ENCODE data around the gene HDAC9.

HDAC9 gene

DNA sequence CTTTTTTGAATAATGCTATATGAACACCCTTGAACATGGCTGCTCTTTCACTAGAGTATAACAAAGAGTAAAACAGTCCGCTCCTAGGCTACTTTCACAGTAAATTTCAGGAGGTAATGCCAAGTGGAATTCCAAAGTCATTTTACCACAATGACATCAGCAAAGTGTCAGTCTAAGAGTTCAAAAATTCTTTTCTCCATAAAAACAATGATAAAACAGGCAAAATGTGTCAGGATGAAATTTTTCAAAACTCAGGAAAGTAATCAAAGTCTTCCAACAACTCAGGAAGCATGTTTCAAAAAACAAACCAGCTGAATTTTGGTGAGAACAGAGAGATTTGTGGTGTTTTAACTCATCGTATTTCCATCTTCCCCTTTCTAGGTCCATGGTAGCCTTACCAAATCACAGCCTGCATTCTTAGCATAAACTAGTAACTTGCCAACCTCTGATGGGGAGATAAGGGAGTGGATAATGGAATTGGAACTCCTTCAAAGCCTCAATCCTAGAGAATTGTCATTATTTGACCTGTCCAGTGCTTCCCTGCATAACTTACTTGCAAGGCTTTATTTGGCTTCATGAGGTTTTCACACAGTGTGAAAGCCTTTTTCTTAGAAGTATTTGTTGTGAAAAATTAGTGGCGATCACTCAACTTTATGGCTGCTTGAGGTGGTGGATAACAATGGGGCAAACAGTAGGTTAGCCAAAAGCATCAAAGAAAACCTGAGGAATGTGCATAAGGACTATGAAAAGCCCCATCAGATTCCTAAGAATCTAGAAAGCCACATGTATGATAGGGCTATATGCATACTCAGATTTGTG lies 302.7 kb downstream of the HDAC9 start:
- no peak for DNase-seq

DNA sequence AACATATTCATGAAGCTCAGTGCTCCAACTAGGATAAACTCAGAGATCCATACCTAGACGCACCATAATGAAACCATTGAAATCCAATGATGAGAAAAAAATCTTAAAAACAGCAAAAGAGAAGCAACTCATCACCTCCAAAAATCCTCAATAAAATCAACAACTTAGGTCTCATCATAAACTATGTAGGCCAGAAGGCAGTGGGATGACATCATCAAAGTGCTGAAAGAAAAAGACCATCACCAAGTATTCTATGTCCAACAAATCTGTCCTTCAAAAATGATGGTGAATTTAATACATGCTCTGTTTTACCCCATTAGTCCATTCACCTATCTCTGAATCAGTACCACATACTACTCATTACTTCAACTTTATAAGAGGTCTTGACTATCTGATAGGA lies 304.4 kb downstream of the HDAC9 start:
- DNase-seq = no peak

DNA sequence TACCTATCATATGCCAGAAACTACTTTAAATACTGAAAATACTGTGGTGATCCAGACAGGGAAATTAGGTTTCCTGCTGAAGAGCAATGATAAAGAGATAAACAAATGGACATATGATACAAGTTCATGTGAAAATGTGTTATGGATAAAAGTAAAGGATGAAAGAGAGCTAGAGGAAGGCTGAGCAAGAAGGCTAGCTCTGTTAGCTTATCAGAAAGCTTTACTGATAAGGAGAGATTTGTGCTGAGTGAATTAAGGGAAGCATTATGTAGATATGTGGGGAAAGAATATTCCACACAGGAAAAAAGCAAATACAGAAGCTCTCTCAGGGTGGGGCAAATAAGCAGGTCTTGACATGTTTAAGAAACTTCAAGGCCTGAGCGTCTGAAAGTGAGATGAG lies 308.4 kb downstream of the HDAC9 start:
- DNase-seq = no peak

DNA sequence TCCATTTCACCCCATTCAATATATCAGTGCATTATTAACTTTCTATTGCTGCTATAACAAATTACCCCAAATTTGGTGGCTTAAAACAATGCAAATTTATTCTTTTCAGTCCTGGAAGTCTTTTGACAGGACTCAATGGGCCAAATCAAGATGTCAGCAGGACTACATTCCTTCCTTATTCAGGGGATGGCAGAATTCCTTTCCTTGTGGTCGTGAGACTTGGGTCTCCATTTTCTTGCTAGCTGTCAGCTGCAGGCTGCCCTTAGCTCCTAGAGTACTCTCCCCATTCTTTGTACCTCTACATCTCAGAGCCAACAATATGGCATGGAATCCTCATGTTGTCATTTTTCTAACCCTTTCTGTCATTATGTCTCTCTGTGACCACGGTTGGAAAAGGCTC lies 310.6 kb downstream of the HDAC9 start:
- DNase-seq = no peak

- no peak for DNase-seq
Observed at GRCh38 chr7:18808026-18808425, 312.5 kb downstream of the HDAC9 start.

GRCh38 chr7:18815261-18815960 lies 319.9 kb downstream of the HDAC9 start:
- no peak for DNase-seq

DNA sequence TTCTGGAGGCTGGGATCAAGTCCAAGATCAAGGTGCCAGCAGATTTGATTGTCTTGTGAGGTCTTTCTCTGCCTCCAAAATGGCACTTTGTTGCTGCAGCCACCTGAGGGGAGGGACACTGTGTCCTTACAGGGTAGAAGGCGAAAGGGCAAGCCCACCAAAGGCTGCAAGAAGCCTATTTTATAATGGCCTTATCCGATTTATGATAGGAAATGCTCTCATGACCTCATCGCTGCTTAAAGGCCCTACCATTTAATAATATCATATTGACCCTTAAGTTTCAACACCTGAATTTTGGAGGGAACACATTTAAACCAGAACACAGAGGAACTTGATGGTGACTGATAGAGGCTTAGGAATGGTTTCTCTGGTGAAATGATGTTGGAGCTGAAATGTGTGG lies 325.4 kb downstream of the HDAC9 start:
- no peak for DNase-seq

- DNase-seq = no peak
Observed at GRCh38 chr7:18821554-18821953, 326.0 kb downstream of the HDAC9 start.

DNA sequence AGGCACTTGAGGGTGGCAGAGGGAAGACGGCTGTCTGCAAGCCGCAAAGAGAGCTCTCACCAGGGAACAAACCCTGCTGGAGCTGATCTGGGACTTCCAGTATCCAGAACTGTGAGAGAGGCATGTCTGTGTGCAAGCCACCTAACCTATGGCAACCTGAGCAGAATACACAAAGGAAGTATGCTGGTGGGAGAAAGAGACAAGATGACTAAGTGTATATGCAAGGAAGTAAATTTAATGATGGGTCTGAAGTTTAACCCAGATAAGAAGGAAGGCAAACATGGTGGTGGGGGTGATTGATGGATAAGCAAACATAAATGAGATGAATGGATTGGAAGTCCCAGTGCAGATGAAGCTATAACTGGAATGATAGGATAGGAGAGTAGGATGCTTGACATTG lies 328.6 kb downstream of the HDAC9 start:
- DNase-seq = no peak

GRCh38 chr7:18828260-18828993 lies 332.9 kb downstream of the HDAC9 start:
- DNase-seq = no peak

DNA sequence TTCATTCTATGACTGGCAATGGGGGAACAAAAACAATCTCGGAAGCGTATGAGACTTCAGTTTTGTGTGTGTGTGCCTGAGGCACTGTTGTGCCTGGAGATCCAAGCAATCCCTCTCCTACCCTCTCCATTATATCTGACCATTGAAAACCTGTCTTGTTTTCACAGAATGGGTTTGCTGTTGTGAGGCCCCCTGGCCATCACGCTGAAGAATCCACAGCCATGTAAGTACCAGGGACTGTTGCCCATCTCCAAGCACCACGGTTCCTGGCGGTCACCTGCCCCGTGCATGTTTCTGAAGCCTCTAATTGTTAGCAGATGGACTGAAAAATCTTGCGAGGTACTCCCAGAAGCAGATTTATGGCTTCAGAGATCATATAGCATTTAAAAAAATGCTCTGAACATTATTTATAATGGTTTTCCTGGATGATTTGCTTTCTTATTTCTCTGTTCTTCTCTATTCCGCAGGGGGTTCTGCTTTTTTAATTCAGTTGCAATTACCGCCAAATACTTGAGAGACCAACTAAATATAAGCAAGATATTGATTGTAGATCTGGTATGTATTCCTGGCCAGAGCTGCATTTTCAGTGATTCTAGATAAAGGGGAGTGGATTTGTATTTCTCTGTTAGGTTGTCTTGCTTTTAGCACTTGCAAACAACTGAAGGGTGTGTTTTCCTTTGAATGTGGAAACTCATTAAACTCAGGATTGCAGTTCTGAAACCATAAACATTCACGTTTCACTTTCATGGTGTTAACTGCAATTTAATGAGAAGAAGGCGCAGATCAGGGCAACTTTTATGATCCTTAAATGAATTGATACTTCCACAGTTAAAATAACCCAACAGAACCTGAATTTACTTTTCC lies 333.7 kb downstream of the HDAC9 start:
- no peak for DNase-seq

- no peak for DNase-seq
Observed at GRCh38 chr7:18829858-18830285, 334.3 kb downstream of the HDAC9 start.

DNA sequence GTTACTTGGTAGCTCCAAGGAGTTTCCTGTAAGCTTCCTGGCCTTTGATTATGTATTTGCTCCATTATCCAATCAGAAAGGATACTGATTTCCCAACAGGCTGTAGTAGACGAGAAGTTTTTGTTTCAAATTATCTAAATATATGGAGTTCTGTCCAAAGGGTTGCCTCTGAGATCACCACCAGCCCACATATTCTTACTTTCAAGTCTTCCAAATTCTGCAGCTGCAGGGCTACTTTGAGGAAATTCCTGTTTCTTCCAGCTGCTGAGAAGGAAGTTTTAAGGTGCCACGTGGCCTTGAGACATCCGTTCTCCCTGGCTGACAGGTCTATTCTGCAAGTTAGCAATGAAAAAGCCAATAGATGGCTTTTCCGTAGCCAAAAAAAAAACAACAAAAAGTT lies 335.9 kb downstream of the HDAC9 start:
- no peak for DNase-seq

GRCh38 chr7:18831943-18832342 lies 336.4 kb downstream of the HDAC9 start:
- no peak for DNase-seq

DNA sequence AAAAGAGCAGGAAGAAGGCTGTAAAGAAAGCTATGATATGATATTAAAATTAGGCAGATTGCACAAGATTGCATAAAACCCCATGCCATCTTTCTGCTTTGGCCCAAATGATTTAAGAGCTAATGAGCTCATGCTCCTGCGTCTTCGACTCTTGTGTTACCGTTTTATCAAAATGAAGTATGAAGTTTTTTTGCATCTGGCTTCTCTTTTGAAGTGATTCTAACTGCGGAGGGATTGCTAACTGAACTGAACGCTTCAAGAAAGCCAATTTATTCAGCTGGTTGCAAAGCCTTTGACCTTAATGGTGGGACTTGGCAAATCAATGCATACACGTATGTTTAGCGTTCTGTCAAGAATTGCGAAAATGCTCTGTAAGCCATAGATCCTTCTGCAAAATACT lies 339.0 kb downstream of the HDAC9 start:
- no peak for DNase-seq

DNA sequence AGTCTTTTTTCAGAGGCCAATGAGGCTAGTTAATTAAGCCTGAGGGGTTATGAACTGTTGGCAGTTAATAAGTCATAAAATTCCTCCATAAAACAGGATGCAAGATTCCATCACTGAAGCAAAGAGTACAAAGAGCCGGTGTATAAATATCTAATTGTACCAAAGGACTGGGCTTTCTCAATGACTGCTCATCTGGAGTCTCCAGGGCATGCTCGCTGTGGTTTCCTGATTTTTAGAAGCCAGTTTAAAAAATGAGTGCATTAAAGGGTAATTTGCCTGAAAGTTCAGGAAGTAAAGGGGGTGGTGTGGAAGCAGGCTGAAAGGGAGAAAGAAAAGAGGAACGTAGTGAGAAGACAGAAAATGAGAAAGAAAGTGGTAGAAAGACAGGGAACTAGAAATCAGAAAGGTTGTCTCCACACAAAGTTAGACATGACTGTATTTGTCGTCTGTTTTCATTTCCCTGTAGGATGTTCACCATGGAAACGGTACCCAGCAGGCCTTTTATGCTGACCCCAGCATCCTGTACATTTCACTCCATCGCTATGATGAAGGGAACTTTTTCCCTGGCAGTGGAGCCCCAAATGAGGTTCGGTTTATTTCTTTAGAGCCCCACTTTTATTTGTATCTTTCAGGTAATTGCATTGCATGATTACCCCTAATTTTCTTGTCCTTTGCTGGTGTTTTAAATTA lies 339.6 kb downstream of the HDAC9 start:
- DNase-seq = no peak

DNA sequence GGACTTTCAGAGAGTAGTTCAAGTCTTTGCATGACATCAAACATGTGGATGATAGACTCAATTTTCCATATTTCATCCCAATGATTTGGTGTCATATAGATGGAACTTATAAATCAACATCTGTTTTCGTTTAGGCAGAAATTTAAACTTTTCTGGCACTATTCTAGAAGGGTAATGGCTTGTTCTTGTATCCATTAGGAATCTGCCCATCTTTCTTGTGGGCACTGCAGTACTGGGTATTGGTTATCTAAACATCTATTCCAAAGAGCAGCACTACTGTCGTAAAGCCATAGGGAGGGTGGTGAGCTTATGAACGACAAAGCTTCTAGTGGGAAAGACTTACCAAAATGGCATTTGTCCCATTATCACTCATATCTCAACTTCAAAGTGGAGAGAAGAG lies 348.4 kb downstream of the HDAC9 start:
- no peak for DNase-seq

- no peak for DNase-seq
Observed at GRCh38 chr7:18844735-18845134, 349.2 kb downstream of the HDAC9 start.

DNA sequence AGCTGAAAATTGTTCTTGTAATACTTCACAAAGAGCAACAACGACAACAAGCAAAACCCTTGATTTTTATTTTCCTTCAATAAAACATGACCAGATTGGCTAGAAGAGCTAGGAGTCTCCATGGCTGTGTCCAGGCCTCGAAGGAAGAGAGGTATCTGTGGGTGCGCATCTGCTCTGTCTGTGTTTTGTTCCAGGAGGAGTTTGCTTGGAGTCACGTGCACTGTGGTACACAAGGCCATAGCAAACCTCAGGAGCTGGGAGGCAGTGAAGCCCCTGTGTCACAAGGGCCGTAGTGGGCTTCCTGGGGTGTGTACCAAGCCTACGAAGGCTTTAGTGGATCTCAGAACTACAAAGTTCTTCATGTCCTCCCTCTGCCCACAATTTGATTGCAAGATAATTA lies 350.2 kb downstream of the HDAC9 start:
- DNase-seq = no peak

- no peak for DNase-seq
Observed at GRCh38 chr7:18846765-18847215, 351.2 kb downstream of the HDAC9 start.

GRCh38 chr7:18849130-18849529 lies 353.6 kb downstream of the HDAC9 start:
- DNase-seq = no peak

DNA sequence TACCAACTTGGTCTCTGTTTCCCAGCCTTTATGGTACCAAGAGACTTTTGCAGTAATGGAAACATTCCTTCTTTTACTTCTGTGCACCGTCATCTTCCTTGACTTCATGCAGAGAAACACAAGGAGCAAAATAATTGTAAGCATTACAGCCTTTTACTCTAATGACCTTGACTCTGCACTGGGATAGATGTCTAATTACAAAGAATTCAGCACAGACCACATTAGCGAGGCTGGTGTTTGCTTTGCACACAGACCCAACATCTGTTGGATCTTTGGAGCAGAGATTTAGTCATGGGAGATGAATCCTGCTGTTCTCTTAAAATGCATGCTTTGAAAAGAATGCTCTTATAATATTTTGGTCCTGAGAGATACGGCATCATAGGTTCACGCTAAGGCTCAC lies 360.2 kb downstream of the HDAC9 start:
- no peak for DNase-seq

Data from CD4-positive, alpha-beta T cell treated with Interleukin-4 for 4 hours (primary cell).